Hematopoietic multipotent progenitor cell treated with erythropoietin and hydrocortisone succinate and interleukin-3 and kit ligand, for 15 days (in vitro differentiated cells): Measurements from ENCODE around the gene DNAJC5.
A peak's percentile ranks its signal among the peaks of the same experiment; 100 is the strongest.

Experiments
- DNase-seq: peaks from one replicate; pipeline ENCODE4 v3.0.0-alpha.2; 2015; ENCODE audit warnings: low spot score

Gene DNAJC5

DNA sequence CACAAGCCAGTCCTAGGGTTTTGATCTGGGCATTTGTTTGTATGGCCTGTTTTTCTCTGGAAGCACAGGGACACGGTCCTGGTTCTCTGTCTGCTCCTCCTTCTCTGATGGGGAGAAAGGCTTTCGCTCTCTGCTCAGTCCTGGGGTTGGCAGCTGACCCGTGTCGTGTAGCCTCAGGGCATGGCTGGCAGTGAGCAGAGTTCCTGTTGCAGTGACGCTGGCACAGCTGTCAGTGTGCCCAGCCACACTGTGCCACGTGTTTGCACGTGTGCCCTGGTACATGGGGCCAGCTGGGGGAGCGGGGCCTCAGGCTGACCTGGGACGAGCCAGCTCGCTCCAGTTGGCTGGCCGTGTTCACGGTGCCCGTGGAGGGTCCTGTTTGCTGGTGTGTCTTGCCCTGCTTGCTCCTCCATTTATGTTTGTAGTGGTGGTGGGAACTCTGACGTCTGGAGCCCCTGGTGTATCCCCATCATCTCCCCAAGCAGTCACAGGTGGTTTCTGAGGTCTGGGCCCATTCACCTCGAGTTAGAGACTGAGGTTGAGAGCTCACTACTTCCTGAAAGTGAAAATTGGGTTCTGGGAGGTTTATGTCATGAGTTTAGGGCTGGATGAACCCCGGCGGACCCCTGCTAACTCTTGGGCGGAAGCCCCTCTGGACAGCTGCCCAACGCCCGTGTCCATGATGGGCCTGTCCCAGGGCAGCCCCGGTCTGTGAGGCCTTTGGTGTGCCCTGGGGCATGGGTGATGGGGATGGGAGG lies 10.2 kb upstream of the DNAJC5 start:
- DNase-seq: no peak

DNA sequence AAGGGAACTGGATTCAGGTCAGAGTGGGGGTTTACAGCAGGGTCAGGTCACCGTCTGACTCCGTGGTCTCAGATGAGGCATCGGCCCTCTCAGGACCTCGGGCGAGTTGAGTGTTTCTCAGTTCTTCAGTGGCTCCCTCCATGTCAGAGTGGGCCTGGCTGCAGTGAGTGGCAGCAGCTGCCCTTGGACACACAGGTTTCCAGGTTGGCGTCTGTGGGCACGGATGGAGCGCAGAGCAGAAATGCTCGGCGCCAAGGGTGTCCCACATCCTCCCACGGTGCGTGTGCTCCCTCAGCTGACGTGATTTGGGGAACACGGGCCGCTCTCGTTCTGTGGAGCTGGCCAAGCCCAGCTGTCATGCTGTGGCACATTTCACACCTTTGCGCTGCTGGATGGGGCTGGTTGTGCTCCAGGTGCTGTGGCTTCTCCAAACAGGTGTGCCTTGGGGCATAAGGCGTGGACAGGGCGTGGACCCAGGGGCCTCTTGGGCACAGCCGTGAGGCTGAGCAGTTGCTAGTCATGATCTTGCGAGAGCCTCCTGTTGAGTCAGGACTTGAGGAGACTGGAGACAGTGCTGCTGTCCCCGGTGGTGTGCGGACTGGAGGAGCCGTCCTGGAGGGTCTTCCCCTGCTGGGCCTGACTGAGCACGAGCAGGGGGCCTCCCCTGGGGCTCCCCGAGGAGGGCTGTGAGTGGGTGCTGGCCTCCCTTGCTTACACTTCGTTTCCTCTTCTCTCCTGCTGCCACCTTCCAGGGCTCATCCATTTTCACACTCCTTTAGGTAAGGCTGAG lies 9.5 kb upstream of the DNAJC5 start:
- DNase-seq: no peak

GRCh38 chr20:63886054-63886419 lies 8.9 kb upstream of the DNAJC5 start:
- no peak for DNase-seq

DNA sequence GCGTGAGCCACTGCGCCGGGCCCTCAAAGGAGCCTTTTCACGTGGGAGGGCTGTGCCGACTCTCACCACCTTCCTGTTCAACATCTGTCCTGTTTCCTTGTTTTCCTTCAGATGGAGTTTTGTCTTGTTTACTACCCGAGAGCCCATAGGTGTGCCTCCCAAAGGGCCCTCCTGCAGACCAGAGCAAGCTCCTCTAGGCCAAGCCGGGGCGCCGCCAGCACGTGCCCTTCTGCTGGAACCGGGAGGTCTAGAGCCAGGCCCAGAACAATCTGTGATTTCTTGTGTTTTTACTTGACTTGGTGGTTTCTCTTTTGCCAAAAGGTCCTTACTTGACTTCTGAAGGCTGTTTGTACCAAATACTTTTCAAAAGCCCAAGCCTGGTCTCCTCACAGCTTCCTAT lies 8.0 kb upstream of the DNAJC5 start:
- DNase-seq: no peak

DNA sequence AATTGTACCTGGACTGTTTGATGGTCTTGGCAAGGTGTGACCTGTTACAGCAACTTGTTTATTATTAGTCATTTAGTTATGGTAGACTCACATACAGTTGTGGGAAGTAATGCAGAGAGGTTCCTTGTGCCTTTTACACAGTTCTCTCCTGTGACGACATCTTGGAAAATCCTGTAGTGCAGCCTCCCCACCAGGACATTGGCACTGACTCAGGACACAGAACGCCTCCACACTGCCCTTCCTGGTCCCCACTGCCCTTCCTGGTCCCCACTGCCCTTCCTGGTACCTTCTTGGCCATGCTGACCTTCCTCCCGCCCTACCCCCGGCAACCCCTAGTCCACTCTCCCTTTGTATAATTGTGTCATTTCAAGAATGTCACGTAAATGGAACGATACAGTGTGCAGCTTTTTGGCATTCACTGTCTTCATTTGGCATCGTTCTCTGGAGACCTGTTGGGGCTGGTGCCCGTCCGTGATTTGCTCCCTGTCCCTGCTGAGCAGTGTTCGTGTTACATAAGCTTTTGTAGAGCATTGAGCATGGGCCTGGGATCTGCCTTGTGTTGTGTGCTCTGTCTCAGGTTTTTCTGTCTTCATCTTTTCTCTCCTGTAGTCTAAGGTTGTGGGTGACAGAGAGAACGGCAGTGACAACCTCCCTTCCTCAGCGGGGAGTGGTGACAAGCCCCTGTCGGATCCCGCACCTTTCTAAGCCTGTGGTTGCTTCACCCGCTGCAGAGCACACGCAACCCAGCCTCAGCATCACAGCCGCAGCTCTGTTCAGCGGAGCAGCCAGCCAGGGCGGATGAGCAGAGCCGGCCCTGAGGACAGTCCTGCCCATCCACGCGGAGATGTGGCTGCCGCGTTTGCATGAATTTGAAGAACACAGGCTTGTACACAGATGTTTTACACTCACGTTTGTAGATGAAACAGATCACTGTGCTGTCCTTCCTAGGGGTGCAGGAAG lies 5.4 kb upstream of the DNAJC5 start:
- no peak for DNase-seq

- no peak for DNase-seq
Measured at GRCh38 chr20:63890201-63890576, 4.7 kb upstream of the DNAJC5 start.

- no peak for DNase-seq
Measured at GRCh38 chr20:63890616-63891015, 4.3 kb upstream of the DNAJC5 start.

DNA sequence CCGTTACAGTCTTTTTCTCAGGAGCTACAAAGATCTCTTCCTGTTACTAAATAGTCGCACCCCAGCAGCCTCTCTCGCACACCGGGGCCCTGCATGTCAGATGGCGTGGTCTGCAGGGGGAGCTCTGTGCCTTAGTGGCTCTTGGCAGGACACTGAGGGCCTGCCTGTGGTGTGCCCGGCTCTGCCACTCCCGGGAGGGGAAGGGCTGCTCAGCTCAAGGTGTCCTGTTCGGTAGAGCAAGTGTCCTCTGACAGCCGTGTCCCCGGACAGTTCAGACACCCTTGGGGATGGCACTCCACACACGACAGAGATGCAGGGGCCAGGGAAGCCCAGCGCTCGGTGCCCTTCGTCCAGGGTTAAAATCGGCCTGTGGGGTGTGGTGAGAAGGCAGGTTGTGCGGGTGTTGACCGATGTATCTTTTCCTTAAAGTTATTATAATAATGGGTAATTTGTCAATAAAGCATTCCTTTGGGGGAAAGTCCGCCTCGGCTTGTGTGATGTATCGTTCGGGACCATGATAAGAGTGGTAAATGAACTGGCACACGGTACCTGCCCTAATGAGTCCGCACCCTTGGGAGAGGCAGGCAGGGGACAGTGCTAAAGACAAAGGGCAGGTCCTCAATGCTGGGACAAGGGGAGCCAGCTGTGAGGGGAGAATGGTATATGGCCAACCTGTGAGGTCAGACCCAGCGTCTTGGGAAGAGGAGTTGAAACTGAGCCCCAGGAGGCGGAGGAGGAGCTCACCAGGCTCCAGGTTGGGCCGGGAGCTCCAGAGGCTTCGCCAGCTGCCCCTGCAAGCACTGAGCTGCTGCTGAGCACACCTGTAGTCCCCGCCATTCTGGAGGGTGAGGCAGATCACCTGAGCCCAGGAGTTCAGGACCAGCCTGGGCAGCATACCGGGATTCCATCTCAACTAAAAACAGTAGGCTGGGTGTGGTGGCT lies 3.6 kb upstream of the DNAJC5 start:
- no peak for DNase-seq

DNA sequence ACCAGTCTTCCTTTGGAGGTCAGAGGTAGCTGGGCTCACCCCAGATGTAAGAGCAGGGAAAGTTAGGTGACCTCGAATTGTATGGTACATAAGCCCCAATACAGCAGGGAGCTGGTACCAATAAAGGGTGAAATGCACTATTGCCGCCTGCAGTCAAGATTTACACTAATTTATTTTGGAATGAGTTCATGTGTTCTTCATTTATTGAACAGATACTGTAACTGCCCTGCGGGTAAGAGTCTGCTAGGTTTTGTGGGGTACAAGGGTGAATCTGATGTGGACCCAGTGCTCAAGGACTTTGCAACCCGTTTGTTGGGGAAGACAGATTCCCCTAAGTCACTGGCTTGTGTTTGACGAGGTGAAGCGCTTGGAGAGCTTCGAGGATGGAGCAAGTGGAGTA lies 2.5 kb upstream of the DNAJC5 start:
- DNase-seq: no peak

- no peak for DNase-seq
Measured at GRCh38 chr20:63893999-63894357, 948 bp upstream of the DNAJC5 start.

DNA sequence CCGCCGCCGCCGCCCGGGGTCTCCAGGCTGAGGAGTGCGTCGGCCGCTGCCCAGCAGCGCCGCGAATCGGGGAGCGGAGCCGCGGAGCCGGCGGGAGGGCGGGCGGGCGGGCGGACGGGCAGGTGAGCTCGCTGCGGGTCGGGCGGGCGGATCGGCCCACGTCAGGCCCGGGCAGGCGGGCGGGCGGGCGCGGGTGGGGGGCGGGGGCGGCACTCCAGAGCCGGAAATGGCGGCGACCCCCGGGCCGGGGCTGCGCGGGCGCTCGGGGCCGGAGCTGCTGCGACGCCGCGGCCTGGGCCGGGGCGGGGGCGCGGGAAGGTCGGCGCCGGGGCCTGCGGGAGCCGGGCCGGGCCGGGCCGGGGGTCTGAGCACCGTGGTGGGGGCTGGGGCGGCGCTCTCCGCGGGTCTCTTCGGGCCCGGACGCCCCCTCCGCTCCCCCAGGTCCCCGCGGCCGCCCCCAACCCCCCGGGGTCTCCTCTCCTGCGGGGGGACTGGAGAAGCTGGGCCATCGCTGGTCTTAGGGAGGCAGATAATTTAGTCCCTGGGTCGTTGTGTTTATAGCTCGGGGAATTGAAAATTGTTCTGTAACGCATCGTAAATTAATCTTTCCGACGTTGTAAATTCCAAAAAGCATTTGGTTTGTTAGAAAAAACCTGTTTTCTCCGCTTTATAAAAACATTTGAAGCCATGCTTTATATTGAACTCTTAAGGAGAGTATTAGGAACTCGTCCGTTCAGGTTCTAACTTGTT lies 451 bp downstream of the DNAJC5 start:
- peak; percentile 28 for DNase-seq

DNA sequence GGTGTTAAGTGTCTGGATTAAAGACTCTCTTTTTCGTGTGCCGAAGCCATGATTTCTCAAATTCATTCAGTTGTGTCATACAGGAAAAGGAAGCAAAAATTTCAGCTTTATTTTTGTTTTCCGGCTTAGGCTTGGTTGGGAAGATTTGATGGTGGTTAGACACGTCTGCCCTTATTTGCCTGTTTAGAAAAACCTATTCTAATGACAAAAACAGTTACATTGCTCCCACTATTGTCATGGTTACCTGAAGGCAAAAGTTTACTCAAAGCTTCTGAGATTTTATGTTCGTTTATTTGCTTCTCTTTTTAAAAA lies 982 bp downstream of the DNAJC5 start:
- DNase-seq: no peak

GRCh38 chr20:63896264-63897105 lies 1.6 kb downstream of the DNAJC5 start:
- DNase-seq: peak; percentile 51

GRCh38 chr20:63897978-63898561 lies 3.1 kb downstream of the DNAJC5 start:
- no peak for DNase-seq

GRCh38 chr20:63898882-63899558 lies 4.1 kb downstream of the DNAJC5 start:
- DNase-seq: no peak

DNA sequence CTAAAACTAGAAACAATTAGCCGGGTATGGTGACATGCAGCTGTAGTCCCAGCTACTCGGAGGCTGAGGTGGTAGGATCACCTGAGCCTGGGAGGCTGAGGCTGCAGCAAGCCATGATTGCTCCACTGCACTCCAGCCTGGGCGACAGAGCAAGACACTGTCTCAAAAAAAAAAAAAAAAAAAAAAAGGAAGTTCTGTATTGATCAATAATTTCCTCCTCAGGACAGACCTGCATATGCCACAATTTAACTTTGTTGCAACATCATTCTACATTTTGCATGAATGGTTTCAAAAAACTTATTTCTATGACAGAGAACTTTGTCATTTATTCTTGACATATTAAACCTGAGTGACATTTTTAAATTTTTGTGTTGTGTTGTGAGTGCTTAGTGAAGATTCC lies 5.5 kb downstream of the DNAJC5 start:
- DNase-seq: no peak

GRCh38 chr20:63903796-63904561 lies 9.1 kb downstream of the DNAJC5 start:
- no peak for DNase-seq

DNA sequence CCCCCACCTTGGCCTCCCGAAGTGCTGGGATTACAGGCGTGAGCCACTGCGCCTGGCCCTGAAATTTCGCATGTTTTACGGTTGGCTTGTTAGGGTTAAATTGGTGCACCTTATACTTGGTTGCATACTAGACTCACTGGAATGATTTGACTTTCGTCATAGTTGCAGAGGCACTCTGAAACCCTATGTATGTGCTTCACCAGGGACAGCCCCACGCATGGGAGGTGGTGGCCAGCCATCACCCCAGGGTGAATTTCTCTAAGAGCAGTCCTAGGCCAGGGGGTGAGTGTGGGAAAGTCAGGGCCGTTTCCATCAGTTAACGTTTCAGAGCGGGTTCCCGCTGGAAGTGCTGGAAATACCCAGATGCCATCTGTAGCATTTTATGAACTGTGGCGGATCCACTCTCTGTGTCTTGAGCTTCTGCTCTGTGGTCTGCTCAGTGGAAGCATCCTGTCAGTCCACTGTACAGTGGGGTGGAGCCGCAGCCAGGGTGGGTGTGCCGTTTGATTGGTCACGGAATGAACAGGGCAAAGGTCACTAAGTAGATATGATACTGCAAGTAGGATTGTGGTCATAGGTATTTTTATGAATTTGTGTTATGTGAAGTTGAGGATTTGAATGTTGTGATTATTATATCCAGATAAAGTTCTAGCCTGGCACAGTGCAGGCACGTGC lies 13.2 kb downstream of the DNAJC5 start:
- DNase-seq: no peak
